MCF 10A (cell line): Measurements from ENCODE around the gene LLCFC1. TPM values are rescaled to one million over a fixed set of nuclear protein-coding genes. Genes with fewer than 3 reads are reported as not detected.

Experiments used
- BruUV-seq: library from RNA; stranded (reverse); fragments of 400-500 nt; replicated peaks from 2 replicates; lab custom pipeline; 2021; lab: Mats Ljungman, UMichigan
- CTCF ChIA-PET: fragments of 300-600 bp; sonication (Branson Sonifier 250); formaldehyde crosslinking; extraction: SDS; loops from one replicate; lab custom pipeline; 2021; ENCODE audit warnings: antibody characterized with exemption, inconsistent platforms; lab: Yijun Ruan, JAX
- POLR2A ChIA-PET: fragments of 300-600, 350-650 bp; sonication (Branson Sonifier 250); formaldehyde crosslinking; extraction: SDS; loops from one replicate; lab custom pipeline; 2020; ENCODE audit warnings: antibody characterized with exemption, inconsistent platforms; lab: Yijun Ruan, JAX
- DNase-seq: peaks from one replicate; pipeline ENCODE4 v3.0.0-alpha.2; 2018; ENCODE audit not compliant: unreplicated experiment
- H3K27ac Mint-ChIP-seq: one replicate; pipeline ENCODE4 v1.8.0; 2022; ENCODE audit warnings: mild to moderate bottlenecking, low read depth, mixed read lengths; ENCODE audit not compliant: unreplicated experiment
- H3K27me3 Mint-ChIP-seq: one replicate; pipeline ENCODE4 v1.8.0; 2022; ENCODE audit warnings: mixed read lengths; ENCODE audit not compliant: insufficient read depth, unreplicated experiment
- H3K36me3 Mint-ChIP-seq: one replicate; pipeline ENCODE4 v1.8.0; 2022; ENCODE audit warnings: mild to moderate bottlenecking, moderate library complexity, mixed read lengths; ENCODE audit not compliant: insufficient read depth, unreplicated experiment
- H3K4me1 Mint-ChIP-seq: one replicate; pipeline ENCODE4 v1.8.0; 2022; ENCODE audit warnings: mixed read lengths; ENCODE audit not compliant: insufficient read depth, unreplicated experiment
- H3K4me3 Mint-ChIP-seq: one replicate; pipeline ENCODE4 v1.8.0; 2022; ENCODE audit warnings: mild to moderate bottlenecking, moderate library complexity, mixed read lengths; ENCODE audit not compliant: unreplicated experiment
- H3K9me3 Mint-ChIP-seq: one replicate; pipeline ENCODE4 v1.8.0; 2022; ENCODE audit warnings: mixed read lengths; ENCODE audit not compliant: unreplicated experiment
- CTCF ChIP-seq: fragments of 200-600 bp; IDR thresholded peaks from one replicate; pipeline ENCODE4 v1.8.0; 2022; ENCODE audit warnings: antibody characterized with exemption, mild to moderate bottlenecking; ENCODE audit not compliant: unreplicated experiment
- intact Hi-C: fragments of 100-400 bp; cut with micrococcal nuclease; formaldehyde crosslinking; loops from 2 replicates; pipeline ENCODE4 v1.14.1; 2022
- total RNA-seq: library from RNA; stranded (reverse); gene quantifications from 2 replicates; pipeline ENCODE4 v1.2.3, GENCODE V29; 2022

LLCFC1 gene
- total RNA-seq, 1 experiment from 2014 or later: not detected

- POLR2A ChIA-PET: interaction anchor here (0.9 kb wide), 1 partner anchor 23 kb away, joined by 3 read pairs; no protein-coding TSS in a partner anchor
- peaks cover 16% of the 10 kb centered on the region for H3K27me3 Mint-ChIP-seq
- intact Hi-C loops: no loop called here
- no peaks in the 10 kb centered on the region for H3K9me3 Mint-ChIP-seq
- H3K27ac Mint-ChIP-seq: no peak overlapping the region
- H3K4me3 Mint-ChIP-seq: no peak overlapping the region
- no TSS peak for BruUV-seq
- no peak for DNase-seq
- TF ChIP-seq CTCF: no peak
- no peaks in the 10 kb centered on the region for H3K36me3 Mint-ChIP-seq
- no peaks in the 10 kb centered on the region for H3K4me1 Mint-ChIP-seq
- CTCF ChIA-PET: interaction anchor here (0.8 to 1.3 kb wide), 3 partner anchors 18 to 68 kb away, joined by 3 to 4 read pairs (median 3); no protein-coding TSS in a partner anchor
Observed at GRCh38 chr7:142934056-142934455, 5.2 kb upstream of the LLCFC1 start.

- no peak for DNase-seq
- POLR2A ChIA-PET: interaction anchor here (0.5 kb wide), 1 partner anchor 35 kb away, joined by 3 read pairs; no protein-coding TSS in a partner anchor
- Mint-ChIP-seq H3K36me3 (no peaks in the 10 kb centered on the region), H3K9me3 (no peaks in the 10 kb centered on the region), H3K4me3 (no peak overlapping the region), H3K27me3 (peaks cover 19% of the 10 kb centered on the region), H3K27ac (no peak overlapping the region), H3K4me1 (no peaks in the 10 kb centered on the region)
- intact Hi-C loops: no loop called here
- BruUV-seq: no TSS peak
- CTCF ChIA-PET: interaction anchor here (0.6 to 1.0 kb wide), 3 partner anchors 55 to 1821 kb away, joined by 3 to 4 read pairs (median 4); no protein-coding TSS in a partner anchor
- TF ChIP-seq CTCF: no peak
Observed at GRCh38 chr7:142935941-142936565, 3.2 kb upstream of the LLCFC1 start.

- intact Hi-C loops: no loop called here
- Mint-ChIP-seq H3K4me1 (peaks cover 1% of the 10 kb centered on the region), H3K9me3 (no peaks in the 10 kb centered on the region), H3K27me3 (peaks cover 12% of the 10 kb centered on the region), H3K36me3 (no peaks in the 10 kb centered on the region), H3K4me3 (no peak overlapping the region), H3K27ac (no peak overlapping the region)
- CTCF ChIA-PET: interaction anchor here (0.6 to 0.7 kb wide), 2 partner anchors 65 to 105 kb away, joined by 3 read pairs; no protein-coding TSS in a partner anchor
- POLR2A ChIA-PET: no interaction called here
- no peak for DNase-seq
- TF ChIP-seq CTCF: no peak
- BruUV-seq: no TSS peak
Observed at GRCh38 chr7:142938611-142939010, 673 bp upstream of the LLCFC1 start.

GRCh38 chr7:142940966-142941535 is 1.8 kb downstream of the LLCFC1 start:
- H3K36me3 Mint-ChIP-seq: no peaks in the 10 kb centered on the region
- H3K27ac Mint-ChIP-seq: no peak overlapping the region
- no peak overlapping the region for H3K4me3 Mint-ChIP-seq
- peaks cover 6% of the 10 kb centered on the region for H3K4me1 Mint-ChIP-seq
- no peak for DNase-seq
- TF ChIP-seq CTCF: no peak
- CTCF ChIA-PET: interaction anchor here (0.6 kb wide), 3 partner anchors 50 to 601 kb away, joined by 3 to 6 read pairs (median 4); partner anchors contain the start of gene PIP
- peaks cover 8% of the 10 kb centered on the region for H3K27me3 Mint-ChIP-seq
- BruUV-seq: no TSS peak
- H3K9me3 Mint-ChIP-seq: no peaks in the 10 kb centered on the region
- POLR2A ChIA-PET: no interaction called here
- intact Hi-C loops: no loop called here
